IMR-90 (cell line): ENCODE data around the gene CEP20. TPM values are rescaled to one million over a fixed set of nuclear protein-coding genes. Genes with fewer than 3 reads are reported as not detected.

Experiments
- ATAC-seq: fragments of 200-7000 bp; cut with Tn5 transposase; 2 replicates; pipeline ENCODE4 v1.9.1; 2020; ENCODE audit warnings: low read depth, mild to moderate bottlenecking, moderate library complexity
- BruUV-seq: library from RNA; stranded (reverse); fragments of 400-500 nt; replicated peaks from 2 replicates; lab custom pipeline; 2021; lab: Mats Ljungman, UMichigan
- CTCF ChIA-PET: fragments of 300-600 bp; formaldehyde crosslinking; extraction: SDS; loops from one replicate; lab custom pipeline; 2021; ENCODE audit warnings: antibody characterized with exemption; lab: Yijun Ruan, JAX
- POLR2A ChIA-PET: fragments of 300-600 bp; sonication (Branson Sonifier 250); formaldehyde crosslinking; loops from one replicate; lab custom pipeline; 2022; ENCODE audit warnings: antibody characterized with exemption; ENCODE audit not compliant: unreplicated experiment; lab: Charles Lee
- DNase-seq: peaks from one replicate; pipeline ENCODE4 v3.0.0; 2013
- H2AFZ ChIP-seq: replicated peaks from 2 replicates; pipeline ENCODE3; 2013; ENCODE audit warnings: low read length, mild to moderate bottlenecking; ENCODE audit not compliant: poor library complexity
- H2AK5ac ChIP-seq: 2 replicates; pipeline ENCODE4 v1.6.1; 2013; ENCODE audit warnings: low read depth, low read length, inconsistent platforms
- H2AK9ac ChIP-seq: replicated peaks from 2 replicates; pipeline ENCODE3; 2013; ENCODE audit warnings: mild to moderate bottlenecking, low read depth, low read length, moderate library complexity; ENCODE audit not compliant: poor library complexity
- H2BK120ac ChIP-seq: 2 replicates; pipeline ENCODE4 v1.6.1; 2013; ENCODE audit warnings: low read depth, low read length, inconsistent platforms
- H2BK15ac ChIP-seq: 3 replicates; pipeline ENCODE4 v1.6.1; 2013; ENCODE audit warnings: low read depth, low read length, inconsistent platforms
- H2BK20ac ChIP-seq: 2 replicates; pipeline ENCODE4 v1.6.1; 2013; ENCODE audit warnings: low read depth, mild to moderate bottlenecking, inconsistent platforms, low read length, moderate library complexity
- H2BK5ac ChIP-seq: 2 replicates; pipeline ENCODE4 v1.6.1; 2013; ENCODE audit warnings: mild to moderate bottlenecking, low read depth, low read length, inconsistent platforms; ENCODE audit not compliant: poor library complexity, severe bottlenecking
- H3K14ac ChIP-seq: replicated peaks from 2 replicates; pipeline ENCODE4 v1.6.1; 2013; ENCODE audit warnings: low read depth, low read length, inconsistent platforms
- H3K18ac ChIP-seq: 2 replicates; pipeline ENCODE4 v1.6.1; 2013; ENCODE audit warnings: low read depth, low read length, control low read depth
- H3K23ac ChIP-seq: 2 replicates; pipeline ENCODE4 v1.6.1; 2013; ENCODE audit warnings: low read depth, low read length, inconsistent platforms
- H3K27ac ChIP-seq: 2 replicates; pipeline ENCODE4 v1.5.1; 2013; ENCODE audit warnings: mild to moderate bottlenecking, control low read depth, low read length; ENCODE audit not compliant: insufficient read depth
- H3K27me3 ChIP-seq: 2 replicates; pipeline ENCODE4 v1.6.1; 2013; ENCODE audit warnings: low read length; ENCODE audit not compliant: control insufficient read depth, insufficient read depth
- H3K36me3 ChIP-seq: 2 replicates; pipeline ENCODE4 v1.6.1; 2013; ENCODE audit warnings: low read length, mixed read lengths; ENCODE audit not compliant: control insufficient read depth, insufficient read depth
- H3K4ac ChIP-seq: 2 replicates; pipeline ENCODE4 v1.6.1; 2013; ENCODE audit warnings: low read depth, low read length, inconsistent platforms
- H3K4me1 ChIP-seq: 2 replicates; pipeline ENCODE4 v1.6.1; 2013; ENCODE audit warnings: low read length, mixed read lengths; ENCODE audit not compliant: control insufficient read depth, insufficient read depth
- H3K4me2 ChIP-seq: 2 replicates; pipeline ENCODE4 v1.6.1; 2013; ENCODE audit warnings: low read depth, mild to moderate bottlenecking, control low read depth, low read length, moderate library complexity
- H3K4me3 ChIP-seq: 2 replicates; pipeline ENCODE4 v1.5.1; 2013; ENCODE audit warnings: low read depth, mild to moderate bottlenecking, control low read depth, low read length, moderate library complexity; ENCODE audit not compliant: insufficient read depth
- H3K56ac ChIP-seq: 2 replicates; pipeline ENCODE4 v1.6.1; 2013; ENCODE audit warnings: low read length, inconsistent platforms; ENCODE audit not compliant: insufficient read depth; ENCODE audit errors: extremely low read depth
- H3K79me1 ChIP-seq, 2 experiments: 2 replicates each; pipeline ENCODE4 v1.6.1; 2013; ENCODE audit warnings: low read length in 2 of 2, inconsistent platforms in 1 of 2, low read depth in 1 of 2
- H3K9ac ChIP-seq: 2 replicates; pipeline ENCODE4 v1.6.1; 2013; ENCODE audit warnings: low read depth, low read length, control low read depth
- H3K9me1 ChIP-seq: 2 replicates; pipeline ENCODE4 v1.6.1; 2013; ENCODE audit warnings: low read length, inconsistent platforms; ENCODE audit not compliant: insufficient read depth
- H3K9me3 ChIP-seq: 2 replicates; pipeline ENCODE4 v1.6.1; 2013; ENCODE audit warnings: low read length; ENCODE audit not compliant: control insufficient read depth, insufficient read depth
- H4K20me1 ChIP-seq: 2 replicates; pipeline ENCODE4 v1.6.1; 2013; ENCODE audit warnings: low read length, inconsistent platforms; ENCODE audit not compliant: insufficient read depth
- H4K5ac ChIP-seq: 2 replicates; pipeline ENCODE4 v1.6.1; 2013; ENCODE audit warnings: mild to moderate bottlenecking, low read depth, low read length, control low read depth
- H4K8ac ChIP-seq, 2 experiments: 2 replicates each; pipeline ENCODE4 v1.6.1; 2013; ENCODE audit warnings: low read depth in 2 of 2, low read length in 2 of 2, control low read depth in 1 of 2, inconsistent platforms in 1 of 2
- H4K91ac ChIP-seq: 2 replicates; pipeline ENCODE4 v1.6.1; 2013; ENCODE audit warnings: low read depth, low read length, inconsistent platforms; ENCODE audit not compliant: insufficient read depth
- CEBPB ChIP-seq: IDR thresholded peaks from 2 replicates; pipeline ENCODE4 v1.6.1; 2012; ENCODE audit warnings: low read depth, low read length, improper control_type of control experiment
- CHD1 ChIP-seq: IDR thresholded peaks from 2 replicates; pipeline ENCODE4 v1.6.1; 2012; ENCODE audit warnings: low read depth, low read length, improper control_type of control experiment
- FOS ChIP-seq: fragments of 150-350 bp; IDR thresholded peaks from 2 replicates; pipeline ENCODE4 v1.6.1; 2016; ENCODE audit warnings: low read depth, low read length
- MAFK ChIP-seq: IDR thresholded peaks from 2 replicates; pipeline ENCODE4 v1.6.1; 2012; ENCODE audit warnings: low read depth, low read length, improper control_type of control experiment
- MAZ ChIP-seq: IDR thresholded peaks from 2 replicates; pipeline ENCODE4 v1.6.1; 2012; ENCODE audit warnings: low read depth, mild to moderate bottlenecking, low read length, improper control_type of control experiment, moderate library complexity, borderline replicate concordance
- POLR2A ChIP-seq: IDR thresholded peaks from 2 replicates; pipeline ENCODE4 v1.6.1; 2012; ENCODE audit warnings: mild to moderate bottlenecking, low read depth, low read length
- RCOR1 ChIP-seq: IDR thresholded peaks from 2 replicates; pipeline ENCODE4 v1.6.1; 2012; ENCODE audit warnings: mild to moderate bottlenecking, low read length, improper control_type of control experiment; ENCODE audit not compliant: insufficient replicate concordance
- RFX5 ChIP-seq: IDR thresholded peaks from 2 replicates; pipeline ENCODE4 v1.8.0; 2012; ENCODE audit warnings: low read depth, mild to moderate bottlenecking, low read length, moderate library complexity
- SMC3 ChIP-seq: fragments of 150-350 bp; IDR thresholded peaks from 2 replicates; pipeline ENCODE4 v1.6.1; 2016; ENCODE audit warnings: low read depth, mild to moderate bottlenecking, antibody characterized with exemption, low read length, moderate library complexity
- USF2 ChIP-seq: fragments of 150-350 bp; IDR thresholded peaks from 2 replicates; pipeline ENCODE4 v1.6.1; 2017; ENCODE audit warnings: mild to moderate bottlenecking, antibody characterized with exemption, low read length, low read depth
- WGBS, 2 experiments: methylation state at CpG; one replicate each; pipeline versions ENCODE4 v1.1.5 to v1.1.7; 2013; ENCODE audit warnings: missing lambda C conversion rate in 2 of 2; ENCODE audit not compliant: insufficient read length in 1 of 2; ENCODE audit errors: extremely low coverage in 2 of 2; 5-methylcytosine and 5-hydroxymethylcytosine counted together
- dilution Hi-C: fragments of 300-500 bp; cut with HindIII; formaldehyde crosslinking; loops from one replicate; pipeline ENCODE4 v1.14.3; 2018; ENCODE audit warnings: low sequenced_read_pairs; ENCODE audit not compliant: unreplicated experiment
- in situ Hi-C: fragments of 300-500 bp; cut with MboI; formaldehyde crosslinking; loops from 3 replicates; pipeline ENCODE4 v1.14.3; 2019; ENCODE audit warnings: low sequenced_read_pairs, inconsistent platforms, mixed read lengths
- intact Hi-C: fragments of 100-400 bp; cut with micrococcal nuclease; formaldehyde crosslinking; loops from 2 replicates; pipeline ENCODE4 v1.10.0; 2022
- polyA plus RNA-seq, 3 experiments: library from polyadenylated mRNA; depleted of rRNA; stranded (reverse); fragments of >200 nt; gene quantifications; 2 replicates each; pipeline ENCODE4 v1.2.3, GENCODE V29; 2012; ENCODE audit warnings: low replicate concordance in 1 of 3
- total RNA-seq: library from RNA; depleted of rRNA; stranded (reverse); fragments of >200 nt; gene quantifications from 2 replicates; pipeline ENCODE4 v1.2.3, GENCODE V29; 2012
- TF ChIP-seq, protein P1 (sequence below): fragments of 150-350 bp; IDR thresholded peaks from 2 replicates; pipeline ENCODE4 v1.6.1; 2016; ENCODE audit warnings: low read depth, mild to moderate bottlenecking, low read length, moderate library complexity, borderline replicate concordance
- TF ChIP-seq, protein P2 (sequence below): conservative IDR thresholded peaks from 2 replicates; pipeline ENCODE4 v1.5.1; 2012; ENCODE audit warnings: mild to moderate bottlenecking, low read depth, low read length, improper control_type of control experiment

The CEP20 gene
- total and polyA plus RNA-seq, 2 of the 4 experiments (the other 2 are of a cell fraction) = 28.8 to 40.1 TPM

GRCh38 chr16:15857724-15858560 lies 30.5 kb downstream of the CEP20 start:
- Histone ChIP-seq H3K27ac (peak overlapping the region; percentile 53), H3K36me3 (no peaks in the 10 kb centered on the region), H3K9me1 (no peaks in the 10 kb centered on the region; the same call in 1 of the 2 replicates), H2AK5ac (peak overlapping the region; percentile 84), H4K20me1 (no peaks in the 10 kb centered on the region), H2BK5ac (peak overlapping the region; percentile 45), H3K4ac (peak overlapping the region; percentile 98), H2AFZ (peak overlapping the region; percentile 92), H3K9ac (peak overlapping the region; percentile 91), H3K23ac (peak overlapping the region; percentile 100), H2BK15ac (peak overlapping the region; percentile 90), H3K4me3 (peak overlapping the region; percentile 61), H3K14ac (peak overlapping the region; percentile 100), H3K27me3 (peaks cover 30% of the 10 kb centered on the region), H2AK9ac (peak overlapping the region; percentile 21), H3K4me2 (peak overlapping the region; percentile 96), H2BK120ac (peak overlapping the region; percentile 99), H4K91ac (peak overlapping the region; percentile 97), H2BK20ac (peak overlapping the region; percentile 99), H3K4me1 (peaks cover 8% of the 10 kb centered on the region), H4K5ac (peak overlapping the region; percentile 92), H3K9me3 (no peaks in the 10 kb centered on the region), H3K18ac (peak overlapping the region; percentile 99), H4K8ac (peak overlapping the region; percentile 76 to 95), H3K56ac (peak overlapping the region; percentile 89), H3K79me1 (no peaks in the 10 kb centered on the region)
- POLR2A ChIA-PET = interaction anchor here (0.6 kb wide), 2 partner anchors 109 to 206 kb away, joined by 3 to 6 read pairs; no protein-coding TSS in a partner anchor
- dilution Hi-C loops (no loop called here), in situ Hi-C loops (no loop called here), intact Hi-C loops (no loop called here)
- DNase-seq (peak; percentile 50), ATAC-seq (peak; percentile 87)
- no TSS peak for BruUV-seq
- 5% methylated on average over 22 of the region's 55 CpGs; no CpG with 5 or more reads in 1 of the 2 experiments for WGBS, 2 experiments
- TF ChIP-seq RCOR1 (no peak), CEBPB (no peak), RFX5 (0 out of 2 replicates have a peak, but pooled peaks have one; percentile 2), FOS (peak; percentile 4; the same call in 1 of the 2 replicates), MAFK (no peak), SMC3 (no peak), USF2 (no peak), CHD1 (no peak), MAZ (peak; percentile 83; the same call in 1 of the 2 replicates), POLR2A (no peak)
- TF ChIP-seq, protein P1, sequence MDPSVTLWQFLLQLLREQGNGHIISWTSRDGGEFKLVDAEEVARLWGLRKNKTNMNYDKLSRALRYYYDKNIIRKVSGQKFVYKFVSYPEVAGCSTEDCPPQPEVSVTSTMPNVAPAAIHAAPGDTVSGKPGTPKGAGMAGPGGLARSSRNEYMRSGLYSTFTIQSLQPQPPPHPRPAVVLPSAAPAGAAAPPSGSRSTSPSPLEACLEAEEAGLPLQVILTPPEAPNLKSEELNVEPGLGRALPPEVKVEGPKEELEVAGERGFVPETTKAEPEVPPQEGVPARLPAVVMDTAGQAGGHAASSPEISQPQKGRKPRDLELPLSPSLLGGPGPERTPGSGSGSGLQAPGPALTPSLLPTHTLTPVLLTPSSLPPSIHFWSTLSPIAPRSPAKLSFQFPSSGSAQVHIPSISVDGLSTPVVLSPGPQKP = no peak
- TF ChIP-seq, protein P2, sequence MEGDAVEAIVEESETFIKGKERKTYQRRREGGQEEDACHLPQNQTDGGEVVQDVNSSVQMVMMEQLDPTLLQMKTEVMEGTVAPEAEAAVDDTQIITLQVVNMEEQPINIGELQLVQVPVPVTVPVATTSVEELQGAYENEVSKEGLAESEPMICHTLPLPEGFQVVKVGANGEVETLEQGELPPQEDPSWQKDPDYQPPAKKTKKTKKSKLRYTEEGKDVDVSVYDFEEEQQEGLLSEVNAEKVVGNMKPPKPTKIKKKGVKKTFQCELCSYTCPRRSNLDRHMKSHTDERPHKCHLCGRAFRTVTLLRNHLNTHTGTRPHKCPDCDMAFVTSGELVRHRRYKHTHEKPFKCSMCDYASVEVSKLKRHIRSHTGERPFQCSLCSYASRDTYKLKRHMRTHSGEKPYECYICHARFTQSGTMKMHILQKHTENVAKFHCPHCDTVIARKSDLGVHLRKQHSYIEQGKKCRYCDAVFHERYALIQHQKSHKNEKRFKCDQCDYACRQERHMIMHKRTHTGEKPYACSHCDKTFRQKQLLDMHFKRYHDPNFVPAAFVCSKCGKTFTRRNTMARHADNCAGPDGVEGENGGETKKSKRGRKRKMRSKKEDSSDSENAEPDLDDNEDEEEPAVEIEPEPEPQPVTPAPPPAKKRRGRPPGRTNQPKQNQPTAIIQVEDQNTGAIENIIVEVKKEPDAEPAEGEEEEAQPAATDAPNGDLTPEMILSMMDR = no peak
- CTCF ChIA-PET = interaction anchor here (1.1 kb wide), 1 partner anchor 15 kb away, joined by 4 read pairs; no protein-coding TSS in a partner anchor
